ENCODE measurements around the gene RAC3. TPM values are rescaled to one million over a fixed set of nuclear protein-coding genes. Genes with fewer than 3 reads are reported as not detected.

Gene RAC3
- total and polyA plus RNA-seq, 2 of the 8 experiments (the other 6 are each of a cell fraction or from before 2014, with no cell fraction given): 177 to 299 TPM

DNA sequence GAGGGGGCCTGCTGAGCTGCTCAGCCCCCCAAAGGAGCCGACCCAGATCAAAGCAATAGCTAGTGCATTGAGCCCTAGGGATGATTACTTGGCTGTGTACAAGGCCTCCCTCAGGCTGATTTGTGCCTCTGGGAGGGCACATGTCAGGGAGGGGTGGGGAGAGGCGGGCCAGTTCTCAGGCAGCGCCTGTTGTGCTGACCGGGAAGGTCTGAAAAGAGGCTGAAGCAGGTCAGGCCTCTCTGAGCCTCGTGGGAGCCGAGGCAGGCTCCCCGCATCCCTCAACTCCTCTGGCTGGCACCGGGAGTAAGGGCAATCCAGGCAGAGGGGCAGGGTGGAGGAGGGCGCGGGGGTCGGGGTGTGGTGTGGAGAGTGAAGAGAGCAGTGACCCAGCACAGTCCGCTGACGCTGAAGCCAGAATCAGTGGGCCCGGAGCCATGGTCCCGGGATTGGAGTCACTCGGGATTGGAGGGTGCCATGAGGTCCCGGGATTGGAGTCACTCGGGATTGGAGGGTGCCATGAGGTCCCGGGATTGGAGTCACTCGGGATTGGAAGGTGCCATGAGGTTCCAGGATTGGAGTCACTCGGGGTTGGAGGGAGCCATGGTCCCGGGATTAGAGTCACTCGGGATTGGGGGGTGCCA, 3.0 kb downstream of the RAC3 start:
- Histone ChIP-seq H3K4me2 (ENCODE audit: insufficient read depth in 1 of 2, low read depth in 2 of 2, low read length in 2 of 2) (no peak overlapping the region), H3K4ac (replicated peaks; ENCODE audit: insufficient read length, low read depth, low read length) (no peak overlapping the region), H2BK12ac (ENCODE audit: low read depth, low read length) (no peak overlapping the region), H2BK15ac (ENCODE audit: low read length) (no peak overlapping the region), H2BK20ac (ENCODE audit: low read length) (no peak overlapping the region), H3K79me2 (ENCODE audit: control insufficient read depth in 1 of 2, insufficient read depth in 2 of 2, low read length in 2 of 2) (peaks cover 0 to 2% of the 10 kb centered on the region in 2 experiments; a peak in 1 of 4 replicates), H4K8ac (ENCODE audit: extremely low read depth, insufficient read depth, low read length) (no peak overlapping the region), H2AFZ (ENCODE audit: low read length) (no peak overlapping the region), H3K4me3 (ENCODE audit: extremely low read depth in 1 of 4, insufficient read depth in 2 of 4, low read depth in 3 of 4, low read length in 4 of 4) (no peak overlapping the region), H3K27ac (ENCODE audit: low read depth, low read length) (no peak overlapping the region), H3K18ac (ENCODE audit: extremely low read depth, low read length) (no peak overlapping the region), H3K23me2 (ENCODE audit: low read depth, low read length) (peaks cover 13% of the 10 kb centered on the region; the same call in 1 of the 2 replicates), H3K9me3 (ENCODE audit: insufficient read depth in 2 of 2, low read depth in 1 of 2, low read length in 1 of 2) (no peaks in the 10 kb centered on the region), H3K27me3 (replicated peaks in 1 of 4; ENCODE audit: control insufficient read depth in 3 of 4, extremely low read depth in 1 of 4, insufficient read depth in 3 of 4, low read length in 3 of 4) (no peaks in the 10 kb centered on the region; a peak in 1 of 7 replicates), H4K5ac (ENCODE audit: insufficient read length, low read depth, low read length) (no peak overlapping the region), H4K91ac (replicated peaks; ENCODE audit: insufficient read length, low read length) (no peak overlapping the region), H2BK5ac (ENCODE audit: low read depth, low read length) (no peak overlapping the region), H3K4me1 (replicated peaks in 1 of 4; ENCODE audit: control insufficient read depth in 3 of 4, insufficient read depth in 4 of 4, low read length in 3 of 4) (peaks cover 3 to 13% (median 7%) of the 10 kb centered on the region in 4 experiments; a peak in 6 of 7 replicates), H3K9ac (replicated peaks in 1 of 4; ENCODE audit: extremely low read depth in 1 of 4, low read depth in 3 of 4, low read length in 3 of 4) (no peak overlapping the region), H4K20me1 (replicated peaks in 1 of 2; ENCODE audit: control insufficient read depth in 1 of 2, insufficient read depth in 2 of 2, low read length in 2 of 2) (peaks cover 2 to 12% of the 10 kb centered on the region in 2 experiments), H3K56ac (replicated peaks; ENCODE audit: insufficient read length, low read depth, low read length) (no peak overlapping the region), H3K23ac (ENCODE audit: insufficient read length) (no peak overlapping the region), H2AK5ac (ENCODE audit: low read depth, low read length) (no peak overlapping the region), H3K79me1 (ENCODE audit: low read depth, low read length) (peaks cover 3% of the 10 kb centered on the region; the same call in 1 of the 2 replicates), H3K14ac (ENCODE audit: insufficient read length) (no peak overlapping the region), H2BK120ac (replicated peaks; ENCODE audit: low read depth, low read length) (no peak overlapping the region), H3K36me3 (ENCODE audit: control insufficient read depth in 2 of 4, insufficient read depth in 4 of 4, low read length in 3 of 4) (no peaks in the 10 kb centered on the region; a peak in 1 of 8 replicates)
- CTCF ChIA-PET (ENCODE audit: partially characterized antibody): interaction anchor here (1.2 to 1.9 kb wide), 6 partner anchors 14 to 171 kb away, joined by 3 to 11 read pairs (median 4); no protein-coding TSS in a partner anchor
- WGBS, 2 experiments (ENCODE audit: extremely low coverage in 1 of 2, insufficient coverage in 1 of 2, insufficient read length in 1 of 2, insufficient replicate concordance in 2 of 2, low coverage in 1 of 2, low lambda C conversion rate in 2 of 2, missing lambda C conversion rate in 1 of 2): 77% methylated on average over 15 of the region's 23 CpGs; no CpG with 5 or more reads in 1 of the 2 experiments
- FAIRE-seq (no peak), DNase-seq (ENCODE audit: low read depth in 1 of 2, low spot score in 2 of 2) (no peak)
- POLR2A ChIA-PET (ENCODE audit: partially characterized antibody): interaction anchor here (0.7 to 1.8 kb wide), 9 partner anchors 15 to 195 kb away, joined by 3 to 8 read pairs (median 4); no protein-coding TSS in a partner anchor
- TF ChIP-seq NRF1 (IDR thresholded peaks at IDR 0.05; ENCODE audit: low read depth, low read length) (no peak), ASH2L (IDR thresholded peaks at IDR 0.05; ENCODE audit: low read length) (no peak), KDM5A (IDR thresholded peaks at IDR 0.05; ENCODE audit: low read length) (no peak), EZH2 (IDR thresholded peaks at IDR 0.05; ENCODE audit: low read depth, low read length, severe bottlenecking) (no peak), POU5F1 (IDR thresholded peaks at IDR 0.05; ENCODE audit: low read depth, low read length) (no peak), TBP (IDR thresholded peaks at IDR 0.05; ENCODE audit: low read depth, low read length) (peak; percentile 16; the same call in 1 of the 2 replicates), HDAC2 (IDR thresholded peaks at IDR 0.05; ENCODE audit: borderline replicate concordance in 1 of 2, low read depth in 2 of 2, low read length in 2 of 2) (no peak), POLR2A (IDR thresholded peaks at IDR 0.05; ENCODE audit: control extremely low read depth in 1 of 2, low read depth in 2 of 2, low read length in 2 of 2) (no peak), EGR1 (IDR thresholded peaks at IDR 0.05; ENCODE audit: borderline replicate concordance, low read depth, low read length) (no peak)
- TF ChIP-seq, protein P1, sequence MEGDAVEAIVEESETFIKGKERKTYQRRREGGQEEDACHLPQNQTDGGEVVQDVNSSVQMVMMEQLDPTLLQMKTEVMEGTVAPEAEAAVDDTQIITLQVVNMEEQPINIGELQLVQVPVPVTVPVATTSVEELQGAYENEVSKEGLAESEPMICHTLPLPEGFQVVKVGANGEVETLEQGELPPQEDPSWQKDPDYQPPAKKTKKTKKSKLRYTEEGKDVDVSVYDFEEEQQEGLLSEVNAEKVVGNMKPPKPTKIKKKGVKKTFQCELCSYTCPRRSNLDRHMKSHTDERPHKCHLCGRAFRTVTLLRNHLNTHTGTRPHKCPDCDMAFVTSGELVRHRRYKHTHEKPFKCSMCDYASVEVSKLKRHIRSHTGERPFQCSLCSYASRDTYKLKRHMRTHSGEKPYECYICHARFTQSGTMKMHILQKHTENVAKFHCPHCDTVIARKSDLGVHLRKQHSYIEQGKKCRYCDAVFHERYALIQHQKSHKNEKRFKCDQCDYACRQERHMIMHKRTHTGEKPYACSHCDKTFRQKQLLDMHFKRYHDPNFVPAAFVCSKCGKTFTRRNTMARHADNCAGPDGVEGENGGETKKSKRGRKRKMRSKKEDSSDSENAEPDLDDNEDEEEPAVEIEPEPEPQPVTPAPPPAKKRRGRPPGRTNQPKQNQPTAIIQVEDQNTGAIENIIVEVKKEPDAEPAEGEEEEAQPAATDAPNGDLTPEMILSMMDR (IDR thresholded peaks at IDR 0.05; ENCODE audit: control extremely low read depth in 1 of 3, insufficient read depth in 1 of 3, low read depth in 1 of 3, low read length in 3 of 3): no peak

Data from H1 (cell line).